Activated CD4-positive, CD25-positive, alpha-beta regulatory T cell treated with anti-CD3 and anti-CD28 coated beads, Interleukin-2, amount 50 U/mL, for 24 hours (primary cell): Measurements from ENCODE around the gene NEK7.
A peak's percentile ranks its signal among the peaks of the same experiment; 100 is the strongest.

ENCODE experiments used
- ATAC-seq, 2 donors: fragments of 150-1000 bp; cut with Tn5 transposase; one replicate each; pipeline ENCODE4 v1.10.0; 2021; ENCODE audit warnings: mild to moderate bottlenecking in 1 of 2, moderate library complexity in 1 of 2

NEK7 gene

GRCh38 chr1:198147216-198147615, 9.6 kb upstream of the NEK7 start:
- no peak for ATAC-seq

DNA sequence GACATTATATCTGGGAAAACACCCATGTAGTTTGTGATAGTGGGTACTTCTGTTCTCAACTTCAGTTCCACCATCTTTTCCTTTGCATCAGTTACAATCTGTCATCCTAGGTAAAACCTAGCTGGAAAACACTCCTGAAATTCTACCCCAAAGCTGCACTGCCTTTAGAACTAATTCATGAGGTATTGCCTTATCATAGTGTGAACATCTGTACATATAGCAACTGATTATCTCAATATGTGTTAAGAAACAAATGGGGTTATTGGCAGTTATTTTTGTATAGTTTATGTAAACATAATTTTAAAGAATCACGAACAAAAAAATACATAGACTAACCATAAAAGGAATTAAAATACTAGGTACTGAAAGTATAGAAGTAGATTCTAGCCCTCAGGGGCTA, 6.4 kb upstream of the NEK7 start:
- no peak for ATAC-seq

DNA sequence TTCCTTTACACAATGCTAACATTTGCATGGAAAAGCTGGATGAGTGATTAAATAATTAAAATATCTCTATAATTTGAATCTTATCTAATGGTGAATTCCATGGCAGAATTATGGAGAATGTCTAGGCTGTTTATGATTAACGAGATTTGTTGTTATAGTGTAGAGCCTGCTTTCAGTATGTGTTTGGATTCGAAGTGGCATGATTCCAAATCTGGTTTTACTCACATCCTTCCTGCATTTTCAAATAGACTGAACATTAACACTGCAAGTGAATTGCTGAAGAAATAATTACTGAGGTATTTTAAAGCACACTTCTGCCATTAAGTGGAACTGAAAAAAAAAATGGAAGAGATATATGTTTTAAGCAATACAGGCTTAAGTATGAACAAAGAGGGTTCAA, 5.1 kb upstream of the NEK7 start:
- ATAC-seq: no peak

DNA sequence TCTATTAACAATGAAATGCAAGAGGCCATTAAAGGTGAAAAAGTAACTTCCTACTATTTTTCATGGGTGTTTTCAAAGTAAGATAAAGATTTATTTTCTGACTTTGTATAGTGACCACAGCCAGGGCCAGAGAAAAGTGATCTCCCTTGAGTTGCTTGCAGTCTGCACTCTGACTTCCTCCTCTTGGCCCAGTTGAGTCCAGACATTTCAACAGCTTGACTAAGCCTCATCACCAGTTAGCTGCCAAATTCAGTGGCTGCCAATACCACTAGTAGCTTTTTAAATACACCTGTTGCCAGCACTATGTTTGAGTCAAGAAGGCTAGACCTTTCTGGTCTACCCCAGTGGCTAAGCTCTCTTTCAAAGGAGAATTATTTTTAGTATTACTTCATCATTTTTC, 3.7 kb upstream of the NEK7 start:
- no peak for ATAC-seq

DNA sequence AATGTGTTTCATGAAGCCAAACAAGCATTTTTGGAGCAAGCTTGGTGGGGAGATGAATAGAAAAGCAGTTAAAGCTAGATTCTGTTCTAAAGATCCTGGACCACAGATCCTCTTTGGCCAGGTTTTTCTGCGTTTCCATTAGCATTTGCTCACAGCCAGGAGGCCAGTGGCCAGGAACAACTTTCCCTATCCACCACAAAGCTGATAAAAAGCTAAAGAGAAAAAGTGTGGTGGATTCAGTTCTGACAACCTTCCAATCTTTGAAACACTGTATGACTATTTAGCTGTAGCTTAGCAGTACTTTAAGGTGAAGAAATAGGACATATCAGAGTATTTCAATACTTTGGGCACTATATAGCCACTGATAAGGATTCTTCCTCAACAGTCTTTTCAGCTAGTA, 3.0 kb upstream of the NEK7 start:
- ATAC-seq: no peak

GRCh38 chr1:198155253-198155652, 1.5 kb upstream of the NEK7 start:
- ATAC-seq: no peak

DNA sequence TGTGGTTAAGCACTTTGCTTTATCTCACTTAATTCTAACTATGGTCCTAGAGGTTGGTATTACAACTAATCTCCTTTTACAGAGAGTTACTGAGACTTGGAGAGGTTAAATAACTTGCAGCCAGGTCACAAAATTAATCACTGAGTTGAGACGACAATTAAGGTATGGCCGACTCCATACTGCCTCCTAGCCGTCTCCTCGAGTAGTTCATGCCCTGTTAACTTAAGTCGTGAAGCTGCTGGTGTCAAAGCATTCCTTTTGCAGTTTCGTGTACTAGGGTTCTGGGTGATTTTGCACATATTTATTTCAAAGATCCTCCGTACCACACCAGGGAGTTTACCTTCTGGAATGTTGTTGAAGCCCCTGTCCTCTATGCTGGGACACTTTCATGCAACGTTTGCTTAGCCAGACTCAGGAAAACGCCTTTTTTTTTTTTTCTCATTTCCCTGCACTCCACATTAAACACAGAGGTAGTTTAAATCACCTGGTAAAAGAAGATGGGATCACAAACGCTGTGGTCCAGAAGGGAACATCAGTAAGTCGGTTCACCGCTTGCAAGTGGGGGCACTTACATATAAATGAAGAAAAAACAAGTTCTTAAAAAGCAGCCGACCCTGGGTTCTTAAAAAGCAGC, 570 bp upstream of the NEK7 start:
- peak; percentile 16 to 27 for ATAC-seq

- peak; percentile 44 to 47 for ATAC-seq
Measured at GRCh38 chr1:198157241-198157846, 546 bp downstream of the NEK7 start.

GRCh38 chr1:198157847-198158725, 1.3 kb downstream of the NEK7 start:
- ATAC-seq: no peak

DNA sequence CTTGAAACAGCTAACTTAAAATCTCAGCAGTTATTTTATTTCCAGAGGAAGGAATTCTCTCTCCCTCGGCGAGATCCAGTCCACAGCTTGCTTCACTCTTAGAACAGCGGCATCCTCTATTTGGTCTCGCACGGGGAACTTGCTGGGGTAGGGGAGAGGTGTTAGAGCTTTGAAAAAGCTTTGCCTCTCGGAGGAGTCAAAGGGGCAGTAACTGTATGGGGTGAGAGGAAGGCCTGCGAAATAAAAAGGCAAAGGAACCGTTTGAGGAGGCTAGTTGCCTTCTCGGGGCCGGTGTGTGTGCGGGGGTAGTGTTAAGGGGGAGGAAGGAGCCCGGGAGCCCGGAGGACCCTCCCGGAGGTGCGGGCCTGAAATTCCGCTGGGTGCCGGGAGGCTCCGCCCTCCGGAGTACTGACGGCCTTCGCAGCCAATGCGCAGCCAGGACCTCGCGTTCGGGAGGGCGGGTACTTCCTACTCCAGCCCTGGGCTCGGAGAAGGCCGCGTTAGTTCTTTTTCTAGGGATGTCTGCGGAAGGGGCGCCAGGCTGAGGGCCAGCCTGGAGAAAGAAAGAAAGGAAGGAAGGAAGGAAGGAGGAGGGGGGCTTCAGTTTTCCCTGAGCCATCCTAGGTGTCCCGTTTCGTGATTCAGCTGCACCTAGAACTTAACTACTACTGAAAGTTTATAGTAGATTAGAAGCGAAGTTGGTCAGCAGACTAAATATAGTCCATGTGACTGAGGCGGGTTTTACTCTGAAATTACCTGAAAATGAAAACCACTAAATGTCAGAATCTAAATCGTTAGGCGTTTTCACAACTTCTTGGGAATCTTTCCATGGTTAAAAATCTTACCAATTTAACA, 2.2 kb downstream of the NEK7 start:
- peak; percentile 79 for ATAC-seq

DNA sequence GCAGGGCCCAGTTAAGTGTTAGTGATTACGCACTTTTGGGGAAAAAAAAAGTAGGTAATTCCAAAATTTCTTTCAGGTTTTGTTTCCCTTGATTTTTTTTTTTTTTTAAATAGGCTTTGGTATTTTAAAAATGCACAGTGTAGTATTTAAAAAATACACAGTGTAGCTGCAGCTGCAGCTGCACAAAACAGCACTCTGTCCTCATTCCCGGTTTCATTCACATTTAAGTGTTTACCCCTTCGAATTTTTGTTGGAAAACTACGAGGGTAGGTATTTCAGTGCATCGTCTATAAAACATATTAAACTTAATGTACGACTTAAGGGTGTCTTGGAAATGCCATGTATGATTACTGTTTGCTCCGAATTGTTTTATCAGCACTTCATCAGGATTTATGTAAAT, 3.4 kb downstream of the NEK7 start:
- no peak for ATAC-seq

GRCh38 chr1:198160946-198161614, 4.3 kb downstream of the NEK7 start:
- ATAC-seq: no peak

GRCh38 chr1:198161718-198162090, 4.9 kb downstream of the NEK7 start:
- ATAC-seq: peak; percentile 2 to 7

- ATAC-seq: no peak
Measured at GRCh38 chr1:198162091-198162767, 5.4 kb downstream of the NEK7 start.

- peak; percentile 55 for ATAC-seq
Measured at GRCh38 chr1:198165927-198166647, 9.3 kb downstream of the NEK7 start.

DNA sequence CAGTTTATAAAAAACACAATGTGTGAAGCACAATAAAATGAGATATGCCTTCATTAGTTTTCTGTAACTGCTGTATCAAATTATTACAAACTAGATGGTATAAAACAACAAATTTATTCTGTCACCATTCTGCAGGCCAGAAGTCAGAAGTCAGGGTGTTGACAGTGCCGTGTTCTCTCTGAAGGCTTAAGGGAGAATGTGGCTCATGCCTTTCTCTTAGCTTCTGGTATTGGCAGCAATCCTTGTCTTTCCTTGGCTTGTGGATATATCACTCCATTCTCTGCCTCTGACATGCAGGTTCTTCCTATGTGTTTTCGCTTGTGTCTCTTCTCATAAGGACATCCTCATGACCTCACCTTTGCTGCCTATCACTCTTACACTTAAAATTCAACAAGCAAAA, 10.1 kb downstream of the NEK7 start:
- no peak for ATAC-seq

DNA sequence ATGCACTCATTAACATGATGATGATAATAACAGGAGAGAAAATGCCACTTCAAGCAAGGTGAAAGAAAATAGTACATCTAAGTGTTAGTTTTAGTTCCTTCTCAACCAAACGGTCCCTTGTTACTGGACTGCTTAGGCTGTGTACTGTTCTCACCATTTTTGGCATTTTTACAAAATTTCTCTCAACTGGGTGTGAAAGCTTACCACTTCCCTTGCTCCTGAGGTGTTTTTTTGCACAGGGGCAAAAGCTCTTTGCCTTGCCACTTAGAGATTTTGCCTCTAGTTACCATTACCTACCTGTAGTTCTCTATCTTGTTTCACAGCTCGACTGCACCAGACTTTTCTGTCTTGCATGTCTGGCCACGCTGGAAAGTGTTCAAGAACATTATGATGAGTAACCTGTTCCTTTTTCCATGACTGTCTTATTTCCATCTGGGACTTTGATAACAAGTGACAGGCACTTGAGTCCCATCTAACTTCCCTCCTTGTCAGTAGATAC, 10.7 kb downstream of the NEK7 start:
- ATAC-seq: peak; percentile 28 to 37

- ATAC-seq: peak; percentile 28 to 32
Measured at GRCh38 chr1:198168227-198168626, 11.4 kb downstream of the NEK7 start.

DNA sequence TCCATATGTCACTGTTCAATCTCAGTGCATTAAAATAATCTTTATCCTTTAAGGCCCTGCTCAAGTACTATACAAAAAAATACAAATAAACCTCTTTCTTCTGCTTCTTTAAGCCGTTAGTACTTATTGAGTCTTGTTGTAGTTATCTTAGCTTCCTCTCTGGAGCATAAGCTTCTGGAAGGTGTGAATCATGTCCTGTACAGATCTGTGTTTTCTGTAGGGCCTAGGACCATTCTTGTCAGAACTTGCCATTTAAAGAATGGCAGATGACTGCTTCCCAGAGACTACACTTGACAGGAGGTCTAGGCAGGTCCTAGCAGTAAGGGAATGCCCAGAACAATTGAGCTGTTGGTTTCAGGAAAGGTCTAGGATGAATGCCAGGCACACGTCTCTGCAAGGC, 12.9 kb downstream of the NEK7 start:
- ATAC-seq: peak; percentile 8 to 15

- no peak for ATAC-seq
Measured at GRCh38 chr1:198171667-198172540, 15.1 kb downstream of the NEK7 start.
